H54 (cell line): ENCODE measurements around the gene PAF1.
"Not testable (repeated sequence)": the region's sequence is repeated elsewhere in the genome, so short reads cannot be mapped to it uniquely, and the experiment has no call there.

Source experiments
- DNase-seq: peaks from one replicate; pipeline ENCODE4 v3.0.0; 2011; ENCODE audit warnings: low spot score, mixed read lengths; ENCODE audit not compliant: insufficient read length
- FAIRE-seq: peaks from 3 replicates; lab custom pipeline; 2011; peaks lifted over from hg19 to GRCh38; lab: Jason Lieb, UNC
- POLR2A ChIP-seq: IDR thresholded peaks from 2 replicates; pipeline ENCODE4 v1.6.1; 2011; ENCODE audit warnings: low read depth, mild to moderate bottlenecking, low read length

PAF1 gene

GRCh38 chr19:39388657-39389056, 2.2 kb downstream of the PAF1 start:
- FAIRE-seq (no peak), DNase-seq (no peak)
- TF ChIP-seq POLR2A, result no peak

- DNase-seq, result no peak
- no peak for FAIRE-seq
- TF ChIP-seq POLR2A, result no peak
Observed at GRCh38 chr19:39386557-39386956, 4.3 kb downstream of the PAF1 start.

- no peak for TF ChIP-seq POLR2A
- FAIRE-seq (no peak), DNase-seq (no peak)
Observed at GRCh38 chr19:39385629-39386411, 5.1 kb downstream of the PAF1 start.

GRCh38 chr19:39384839-39385568, 5.9 kb downstream of the PAF1 start:
- FAIRE-seq (no peak), DNase-seq (no peak)
- no peak for TF ChIP-seq POLR2A

GRCh38 chr19:39382991-39383828, 7.7 kb downstream of the PAF1 start:
- no peak for TF ChIP-seq POLR2A
- FAIRE-seq (no peak), DNase-seq (no peak)

GRCh38 chr19:39381910-39382611, 8.8 kb downstream of the PAF1 start:
- DNase-seq (no peak), FAIRE-seq (no peak)
- TF ChIP-seq POLR2A, result no peak

- FAIRE-seq (no peak), DNase-seq (no peak)
- TF ChIP-seq POLR2A, result no peak
Observed at GRCh38 chr19:39380521-39381502, 10.1 kb downstream of the PAF1 start.

- TF ChIP-seq POLR2A, result no peak
- FAIRE-seq, result no peak
Observed at GRCh38 chr19:39379865-39380396, 11.0 kb downstream of the PAF1 start.

GRCh38 chr19:39379366-39379765, 11.5 kb downstream of the PAF1 start:
- FAIRE-seq, DNase-seq: not testable (repeated sequence)

More at GRCh38 chr19:39379865-39380396, 11.0 kb downstream of the PAF1 start:
- DNase-seq, result no peak

- no peak for FAIRE-seq
- no peak for DNase-seq
- TF ChIP-seq POLR2A, result no peak
Observed at GRCh38 chr19:39377373-39378362, 13.2 kb downstream of the PAF1 start.

GRCh38 chr19:39375929-39376328, 15.0 kb downstream of the PAF1 start:
- no peak for DNase-seq
- no peak for FAIRE-seq
- no peak for TF ChIP-seq POLR2A
